HEK293T (cell line): Measurements from ENCODE around the gene MOV10L1.

ENCODE experiments used
- SUZ12 ChIP-seq: fragments of 450-650 bp; IDR thresholded peaks from 2 replicates; pipeline ENCODE4 v1.6.1; 2016; ENCODE audit warnings: mild to moderate bottlenecking
- TF ChIP-seq, protein P1 (sequence below): fragments of 450-650 bp; IDR thresholded peaks from 2 replicates; pipeline ENCODE4 v1.6.1; 2016

DNA sequence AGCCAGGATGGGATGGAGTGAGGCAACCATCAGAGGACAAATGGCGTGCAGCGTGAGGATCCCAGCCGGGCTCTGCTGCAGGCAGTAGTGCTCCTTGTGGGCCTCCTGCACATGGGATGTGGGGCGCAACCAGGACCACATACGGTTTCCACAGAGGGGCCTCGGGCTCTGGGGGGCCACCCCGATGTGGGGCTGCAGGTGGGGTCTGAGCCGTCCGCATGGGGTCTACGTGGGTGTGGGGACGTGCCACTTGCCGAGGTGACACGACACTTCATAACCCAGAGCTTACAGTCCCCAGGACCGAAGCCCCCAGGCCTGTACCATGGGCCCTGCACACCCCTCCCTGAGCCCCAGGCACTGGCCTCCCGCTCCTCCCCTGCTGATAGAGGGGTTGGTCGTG lies 42.5 kb upstream of the MOV10L1 start:
- TF ChIP-seq SUZ12, result no peak
- TF ChIP-seq, protein P1, sequence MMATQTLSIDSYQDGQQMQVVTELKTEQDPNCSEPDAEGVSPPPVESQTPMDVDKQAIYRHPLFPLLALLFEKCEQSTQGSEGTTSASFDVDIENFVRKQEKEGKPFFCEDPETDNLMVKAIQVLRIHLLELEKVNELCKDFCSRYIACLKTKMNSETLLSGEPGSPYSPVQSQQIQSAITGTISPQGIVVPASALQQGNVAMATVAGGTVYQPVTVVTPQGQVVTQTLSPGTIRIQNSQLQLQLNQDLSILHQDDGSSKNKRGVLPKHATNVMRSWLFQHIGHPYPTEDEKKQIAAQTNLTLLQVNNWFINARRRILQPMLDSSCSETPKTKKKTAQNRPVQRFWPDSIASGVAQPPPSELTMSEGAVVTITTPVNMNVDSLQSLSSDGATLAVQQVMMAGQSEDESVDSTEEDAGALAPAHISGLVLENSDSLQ, result no peak
